ENCODE results near the gene GLRA2. TPM values are rescaled to one million over a fixed set of nuclear protein-coding genes. Genes with fewer than 3 reads are reported as not detected.

GLRA2 gene
- total RNA-seq, 1 experiment from 2014 or later: not detected

GRCh38 chrX:14491689-14492088 lies 37.6 kb upstream of the GLRA2 start:
- ATAC-seq (no peak), DNase-seq (ENCODE audit: low read depth, low spot score) (no peak)
- intact Hi-C loops (cut with micrococcal nuclease; ENCODE audit: unreplicated experiment): no loop called here
- H3K36me3 ChIP-seq (ENCODE audit: control insufficient read depth, insufficient read depth, low read length): no peaks in the 10 kb centered on the region
- CTCF ChIA-PET: no interaction called here
- TF ChIP-seq SIN3A (IDR thresholded peaks at IDR 0.05; ENCODE audit: borderline replicate concordance, insufficient read depth, low read depth, low read length): no peak
- TF ChIP-seq REST (IDR thresholded peaks at IDR 0.05; ENCODE audit: insufficient read depth in 1 of 2, low read depth in 2 of 2, low read length in 1 of 2): no peak
- no peak for TF ChIP-seq POLR2AphosphoS5 (IDR thresholded peaks at IDR 0.05; ENCODE audit: low read depth, low read length)
- no peak for TF ChIP-seq TCF7L2 (IDR thresholded peaks at IDR 0.05; ENCODE audit: low read depth, low read length)
- TF ChIP-seq, protein P1, sequence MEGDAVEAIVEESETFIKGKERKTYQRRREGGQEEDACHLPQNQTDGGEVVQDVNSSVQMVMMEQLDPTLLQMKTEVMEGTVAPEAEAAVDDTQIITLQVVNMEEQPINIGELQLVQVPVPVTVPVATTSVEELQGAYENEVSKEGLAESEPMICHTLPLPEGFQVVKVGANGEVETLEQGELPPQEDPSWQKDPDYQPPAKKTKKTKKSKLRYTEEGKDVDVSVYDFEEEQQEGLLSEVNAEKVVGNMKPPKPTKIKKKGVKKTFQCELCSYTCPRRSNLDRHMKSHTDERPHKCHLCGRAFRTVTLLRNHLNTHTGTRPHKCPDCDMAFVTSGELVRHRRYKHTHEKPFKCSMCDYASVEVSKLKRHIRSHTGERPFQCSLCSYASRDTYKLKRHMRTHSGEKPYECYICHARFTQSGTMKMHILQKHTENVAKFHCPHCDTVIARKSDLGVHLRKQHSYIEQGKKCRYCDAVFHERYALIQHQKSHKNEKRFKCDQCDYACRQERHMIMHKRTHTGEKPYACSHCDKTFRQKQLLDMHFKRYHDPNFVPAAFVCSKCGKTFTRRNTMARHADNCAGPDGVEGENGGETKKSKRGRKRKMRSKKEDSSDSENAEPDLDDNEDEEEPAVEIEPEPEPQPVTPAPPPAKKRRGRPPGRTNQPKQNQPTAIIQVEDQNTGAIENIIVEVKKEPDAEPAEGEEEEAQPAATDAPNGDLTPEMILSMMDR (IDR thresholded peaks at IDR 0.05): no peak
- no peaks in the 10 kb centered on the region for H3K27me3 ChIP-seq (ENCODE audit: control insufficient read depth, insufficient read depth, low read length)
- no peak overlapping the region for H3K4me3 ChIP-seq (ENCODE audit: low read depth in 2 of 2, low read length in 2 of 2)
- BruUV-seq (replicated peaks): no TSS peak
- no peak overlapping the region for H3K27ac ChIP-seq (ENCODE audit: low read length)
- POLR2A ChIA-PET: no interaction called here
- in situ Hi-C loops (cut with HindIII; ENCODE audit: low pct_unique_long_range_greater_than_20kb, low sequenced_read_pairs): no loop called here
- no peaks in the 10 kb centered on the region for H3K4me1 ChIP-seq (ENCODE audit: control insufficient read depth, insufficient read depth, low read length)
- no peaks in the 10 kb centered on the region for H3K9me3 ChIP-seq (ENCODE audit: control insufficient read depth, insufficient read depth, low read depth, low read length)

DNA sequence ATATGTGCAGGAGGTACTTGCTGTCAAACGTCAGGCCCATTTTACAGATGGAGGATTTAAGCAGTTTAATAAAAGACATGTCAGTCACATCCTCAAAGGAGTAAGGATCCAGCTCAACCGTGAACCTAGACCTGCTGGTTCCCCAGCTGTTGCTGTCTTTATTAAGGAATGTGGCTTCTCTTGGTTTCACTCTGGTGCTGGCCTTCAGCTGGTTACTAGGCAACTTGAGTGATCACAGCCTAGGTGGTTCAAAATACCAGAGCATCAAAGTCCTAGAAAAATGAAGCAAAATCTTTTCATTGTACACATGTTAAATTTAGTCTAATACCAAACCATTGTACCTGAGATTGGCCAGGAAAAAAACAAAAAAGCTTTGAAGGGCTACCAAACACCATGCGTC lies 32.7 kb upstream of the GLRA2 start:
- intact Hi-C loops (cut with micrococcal nuclease; ENCODE audit: unreplicated experiment): no loop called here
- TF ChIP-seq POLR2AphosphoS5 (IDR thresholded peaks at IDR 0.05; ENCODE audit: low read depth, low read length) (no peak), TCF7L2 (IDR thresholded peaks at IDR 0.05; ENCODE audit: low read depth, low read length) (no peak), SIN3A (IDR thresholded peaks at IDR 0.05; ENCODE audit: borderline replicate concordance, insufficient read depth, low read depth, low read length) (no peak), REST (IDR thresholded peaks at IDR 0.05; ENCODE audit: insufficient read depth in 1 of 2, low read depth in 2 of 2, low read length in 1 of 2) (no peak)
- TF ChIP-seq, protein P1 (IDR thresholded peaks at IDR 0.05): no peak
- BruUV-seq (replicated peaks): no TSS peak
- ChIA-PET CTCF (no interaction called here), POLR2A (no interaction called here)
- DNase-seq (ENCODE audit: low read depth, low spot score) (no peak), ATAC-seq (no peak)
- in situ Hi-C loops (cut with HindIII; ENCODE audit: low pct_unique_long_range_greater_than_20kb, low sequenced_read_pairs): no loop called here
- Histone ChIP-seq H3K4me3 (ENCODE audit: low read depth in 2 of 2, low read length in 2 of 2) (no peak overlapping the region), H3K9me3 (ENCODE audit: control insufficient read depth, insufficient read depth, low read depth, low read length) (no peaks in the 10 kb centered on the region), H3K4me1 (ENCODE audit: control insufficient read depth, insufficient read depth, low read length) (no peaks in the 10 kb centered on the region), H3K36me3 (ENCODE audit: control insufficient read depth, insufficient read depth, low read length) (no peaks in the 10 kb centered on the region), H3K27ac (ENCODE audit: low read length) (no peak overlapping the region), H3K27me3 (ENCODE audit: control insufficient read depth, insufficient read depth, low read length) (no peaks in the 10 kb centered on the region)

Measured in Panc1 (cell line).